ENCODE results near the gene GDF10. TPM values are rescaled to one million over a fixed set of nuclear protein-coding genes. Genes with fewer than 3 reads are reported as not detected.

Gene GDF10
- total and polyA plus RNA-seq, 2 of the 8 experiments (the other 6 are each of a cell fraction or from before 2014, with no cell fraction given), result 0.19 to 0.32 TPM

GRCh38 chr10:47320812-47321211 is 20.8 kb downstream of the GDF10 start:
- H3K9ac ChIP-seq (replicated peaks in 1 of 4; ENCODE audit: extremely low read depth in 1 of 4, low read depth in 3 of 4, low read length in 3 of 4), result no peak overlapping the region
- no peak overlapping the region for H3K23ac ChIP-seq (ENCODE audit: insufficient read length)
- H3K27ac ChIP-seq (ENCODE audit: low read depth, low read length), result no peak overlapping the region
- no peaks in the 10 kb centered on the region for H3K79me1 ChIP-seq (ENCODE audit: low read depth, low read length)
- 92% methylated on average over 6 of the region's 6 CpGs; no CpG with 5 or more reads in 1 of the 2 experiments for WGBS, 2 experiments (ENCODE audit: extremely low coverage in 1 of 2, insufficient coverage in 1 of 2, insufficient read length in 1 of 2, insufficient replicate concordance in 2 of 2, low coverage in 1 of 2, low lambda C conversion rate in 2 of 2, missing lambda C conversion rate in 1 of 2)
- H2BK12ac ChIP-seq (ENCODE audit: low read depth, low read length), result no peak overlapping the region
- H4K91ac ChIP-seq (replicated peaks; ENCODE audit: insufficient read length, low read length), result no peak overlapping the region
- CTCF ChIA-PET (ENCODE audit: partially characterized antibody), result interaction anchor here (1.0 to 4.6 kb wide), 3 partner anchors 9 to 296 kb away, joined by 6 to 19 read pairs (median 6); no protein-coding TSS in a partner anchor
- H3K4ac ChIP-seq (replicated peaks; ENCODE audit: insufficient read length, low read depth, low read length), result no peak overlapping the region
- H3K56ac ChIP-seq (replicated peaks; ENCODE audit: insufficient read length, low read depth, low read length), result no peak overlapping the region
- H3K4me1 ChIP-seq (replicated peaks in 1 of 4; ENCODE audit: control insufficient read depth in 3 of 4, insufficient read depth in 4 of 4, low read length in 3 of 4), result no peaks in the 10 kb centered on the region
- no peak overlapping the region for H2BK15ac ChIP-seq (ENCODE audit: low read length)
- H3K14ac ChIP-seq (ENCODE audit: insufficient read length), result no peak overlapping the region
- no peak for FAIRE-seq
- TF ChIP-seq GTF2F1 (IDR thresholded peaks at IDR 0.05; ENCODE audit: borderline replicate concordance, low read depth, low read length) (no peak), ATF2 (IDR thresholded peaks at IDR 0.05; ENCODE audit: low read length) (no peak), NRF1 (IDR thresholded peaks at IDR 0.05; ENCODE audit: low read depth, low read length) (no peak)
- H4K20me1 ChIP-seq (replicated peaks in 1 of 2; ENCODE audit: control insufficient read depth in 1 of 2, insufficient read depth in 2 of 2, low read length in 2 of 2), result no peaks in the 10 kb centered on the region
- H3K23me2 ChIP-seq (ENCODE audit: low read depth, low read length), result no peaks in the 10 kb centered on the region
- no peak overlapping the region for H2AK5ac ChIP-seq (ENCODE audit: low read depth, low read length)
- POLR2A ChIA-PET (ENCODE audit: partially characterized antibody), result no interaction called here
- H3K9me3 ChIP-seq (ENCODE audit: insufficient read depth in 2 of 2, low read depth in 1 of 2, low read length in 1 of 2), result no peaks in the 10 kb centered on the region
- H3K4me2 ChIP-seq (ENCODE audit: insufficient read depth in 1 of 2, low read depth in 2 of 2, low read length in 2 of 2), result no peak overlapping the region
- no peak overlapping the region for H4K8ac ChIP-seq (ENCODE audit: extremely low read depth, insufficient read depth, low read length)
- H2BK20ac ChIP-seq (ENCODE audit: low read length), result no peak overlapping the region
- H3K4me3 ChIP-seq (ENCODE audit: extremely low read depth in 1 of 4, insufficient read depth in 2 of 4, low read depth in 3 of 4, low read length in 4 of 4), result no peak overlapping the region
- no peak overlapping the region for H4K5ac ChIP-seq (ENCODE audit: insufficient read length, low read depth, low read length)
- H2BK120ac ChIP-seq (replicated peaks; ENCODE audit: low read depth, low read length), result no peak overlapping the region
- H3K18ac ChIP-seq (ENCODE audit: extremely low read depth, low read length), result no peak overlapping the region
- H2BK5ac ChIP-seq (ENCODE audit: low read depth, low read length), result no peak overlapping the region
- no peaks in the 10 kb centered on the region for H3K36me3 ChIP-seq (ENCODE audit: control insufficient read depth in 2 of 4, insufficient read depth in 4 of 4, low read length in 3 of 4)
- H3K79me2 ChIP-seq (ENCODE audit: control insufficient read depth in 1 of 2, insufficient read depth in 2 of 2, low read length in 2 of 2), result no peaks in the 10 kb centered on the region
- no peaks in the 10 kb centered on the region; a peak in 1 of 7 replicates for H3K27me3 ChIP-seq (replicated peaks in 1 of 4; ENCODE audit: control insufficient read depth in 3 of 4, extremely low read depth in 1 of 4, insufficient read depth in 3 of 4, low read length in 3 of 4)
- no peak for DNase-seq (ENCODE audit: low read depth in 1 of 2, low spot score in 2 of 2)
- no peak overlapping the region for H2AFZ ChIP-seq (ENCODE audit: low read length)
